Skeletal muscle tissue (tissue), 4 donors: Measurements from ENCODE around the gene IGSF21. TPM values are rescaled to one million over a fixed set of nuclear protein-coding genes. Genes with fewer than 3 reads are reported as not detected.

Experiments
- H3K27ac ChIP-seq: one replicate; pipeline ENCODE4 v1.7.0; 2013; ENCODE audit warnings: mild to moderate bottlenecking, low read depth, low read length, inconsistent platforms
- H3K27me3 ChIP-seq, 3 donors: one replicate each; pipeline ENCODE4 v1.7.0; 2013; ENCODE audit warnings: low read length in 3 of 3; ENCODE audit not compliant: control insufficient read depth in 3 of 3, insufficient read depth in 3 of 3
- H3K36me3 ChIP-seq, 3 donors: one replicate each; pipeline ENCODE4 v1.7.0; 2013; ENCODE audit warnings: low read length in 3 of 3; ENCODE audit not compliant: control insufficient read depth in 3 of 3, insufficient read depth in 3 of 3
- H3K4me1 ChIP-seq, 3 donors: one replicate each; pipeline ENCODE4 v1.7.0; 2013; ENCODE audit warnings: low read length in 3 of 3, mild to moderate bottlenecking in 3 of 3; ENCODE audit not compliant: control insufficient read depth in 3 of 3, insufficient read depth in 3 of 3
- H3K4me3 ChIP-seq, 3 donors: one replicate each; pipeline ENCODE4 v1.7.0; 2013; ENCODE audit warnings: low read length in 3 of 3
- H3K9ac ChIP-seq, 3 donors: one replicate each; pipeline ENCODE4 v1.7.0; 2013; ENCODE audit warnings: low read length in 3 of 3, mild to moderate bottlenecking in 3 of 3, moderate library complexity in 2 of 3, low read depth in 1 of 3
- H3K9me3 ChIP-seq, 3 donors: one replicate each; pipeline ENCODE4 v1.7.0; 2013; ENCODE audit warnings: low read length in 3 of 3; ENCODE audit not compliant: control insufficient read depth in 3 of 3
- total RNA-seq: library from RNA; depleted of rRNA; stranded (reverse); fragments of >200 nt; gene quantifications from one replicate; pipeline ENCODE4 v1.2.3, GENCODE V29; 2014
- donor health status: Osteomylitis.

IGSF21 gene
- total RNA-seq, 1 donor from 2014 or later: not detected

DNA sequence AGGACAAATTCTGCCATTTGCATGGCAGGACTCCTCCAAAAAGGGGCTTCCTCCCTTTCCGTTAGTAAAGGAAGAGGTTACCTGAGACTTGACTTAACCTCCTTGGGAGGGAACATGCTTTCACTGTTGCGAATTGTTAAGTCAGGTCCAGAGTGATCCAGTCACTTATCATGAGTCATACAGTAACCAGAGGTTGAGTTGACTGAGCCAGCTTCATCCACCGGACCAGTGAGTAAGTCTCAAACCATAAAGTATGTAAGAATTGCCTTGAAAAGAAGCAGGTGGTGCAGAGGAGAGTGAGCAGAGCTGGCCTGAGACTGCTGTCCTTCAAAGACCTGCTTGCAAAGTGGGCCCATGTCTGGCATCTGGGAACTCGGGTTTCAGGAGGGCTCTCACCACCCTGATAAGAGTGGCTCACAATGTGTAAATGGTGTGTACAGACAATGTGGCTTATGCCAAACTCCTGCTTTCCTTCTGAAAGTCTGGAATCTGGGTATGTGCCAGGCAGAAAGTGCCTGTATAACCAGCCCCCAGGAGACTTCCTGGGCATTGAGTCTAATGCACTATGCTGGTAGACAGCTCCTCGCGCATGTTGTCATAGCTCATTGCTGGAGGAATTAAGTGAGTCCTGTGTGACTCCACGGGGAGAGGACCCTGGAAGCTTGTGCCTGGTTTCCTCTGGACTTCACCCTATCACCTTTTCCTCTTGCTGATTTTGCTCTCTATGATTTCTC, 288.8 kb downstream of the IGSF21 start:
- Histone ChIP-seq H3K9me3 (no peaks in the 10 kb centered on the region), H3K9ac (no peak overlapping the region), H3K27me3 (peaks cover 17 to 44% (median 32%) of the 10 kb centered on the region in 3 donors), H3K27ac (no peak overlapping the region), H3K4me3 (no peak overlapping the region), H3K4me1 (no peaks in the 10 kb centered on the region), H3K36me3 (no peaks in the 10 kb centered on the region)

DNA sequence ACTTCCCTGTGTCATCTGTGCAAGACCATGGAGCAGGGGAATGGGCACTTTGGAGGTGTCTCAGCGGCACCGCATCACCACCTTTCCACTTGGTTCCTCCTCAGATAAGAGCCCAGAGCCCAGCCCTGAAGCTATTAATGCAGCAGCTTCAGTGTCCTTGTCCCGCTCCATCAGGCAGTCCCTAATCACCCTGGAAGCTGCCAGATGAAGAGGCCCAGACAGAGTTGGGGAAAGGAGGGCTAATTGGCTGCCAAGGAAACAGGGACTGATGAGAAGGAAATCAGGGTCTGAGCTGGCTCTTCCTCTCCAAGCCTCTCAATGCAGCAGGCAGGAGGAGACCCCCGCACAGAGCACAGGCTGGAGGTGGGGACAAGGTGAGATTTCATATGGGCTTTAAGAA, 290.0 kb downstream of the IGSF21 start:
- Histone ChIP-seq H3K27ac (no peak overlapping the region), H3K9me3 (no peaks in the 10 kb centered on the region), H3K9ac (no peak overlapping the region), H3K27me3 (peaks cover 17 to 44% (median 39%) of the 10 kb centered on the region in 3 donors), H3K4me3 (no peak overlapping the region), H3K36me3 (no peaks in the 10 kb centered on the region), H3K4me1 (no peaks in the 10 kb centered on the region)

DNA sequence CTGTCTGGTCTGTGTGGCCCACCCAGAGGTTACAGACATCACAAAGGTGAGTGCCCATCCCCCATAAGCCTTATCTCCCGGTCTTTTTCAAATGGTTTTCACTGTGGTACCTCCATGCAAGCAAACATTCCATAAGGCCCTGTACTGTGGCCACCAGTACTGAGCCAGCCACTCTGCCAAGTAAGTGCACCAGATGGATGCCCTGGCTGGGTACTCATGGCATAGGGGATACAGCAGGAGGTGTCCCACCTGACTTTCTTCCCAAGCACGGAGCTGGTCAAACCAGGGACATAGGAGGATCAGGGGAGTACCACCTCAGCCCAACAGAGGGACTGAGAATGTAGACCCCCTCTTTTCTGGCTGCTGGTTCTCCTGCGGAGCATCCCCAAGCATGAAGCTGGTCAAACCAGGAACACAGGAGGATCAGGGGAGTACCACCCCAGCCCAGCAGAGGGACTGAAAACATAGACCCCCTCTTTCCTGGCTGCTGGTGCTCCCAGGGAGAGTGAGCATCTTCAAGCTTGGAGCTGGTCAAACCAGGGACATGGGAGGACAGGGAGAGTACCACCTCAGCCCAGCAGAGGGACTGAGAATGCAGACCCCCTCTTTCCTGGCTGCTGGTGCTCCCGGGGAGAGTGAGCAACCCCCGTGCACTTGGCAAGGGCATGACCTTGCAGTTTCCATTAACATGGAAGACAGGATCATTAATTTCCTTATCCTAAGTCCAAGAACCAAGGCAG, 291.4 kb downstream of the IGSF21 start:
- Histone ChIP-seq H3K36me3 (no peaks in the 10 kb centered on the region), H3K9me3 (no peaks in the 10 kb centered on the region), H3K27me3 (peaks cover 18 to 40% (median 37%) of the 10 kb centered on the region in 3 donors), H3K27ac (no peak overlapping the region), H3K9ac (no peak overlapping the region), H3K4me3 (no peak overlapping the region), H3K4me1 (no peaks in the 10 kb centered on the region)

DNA sequence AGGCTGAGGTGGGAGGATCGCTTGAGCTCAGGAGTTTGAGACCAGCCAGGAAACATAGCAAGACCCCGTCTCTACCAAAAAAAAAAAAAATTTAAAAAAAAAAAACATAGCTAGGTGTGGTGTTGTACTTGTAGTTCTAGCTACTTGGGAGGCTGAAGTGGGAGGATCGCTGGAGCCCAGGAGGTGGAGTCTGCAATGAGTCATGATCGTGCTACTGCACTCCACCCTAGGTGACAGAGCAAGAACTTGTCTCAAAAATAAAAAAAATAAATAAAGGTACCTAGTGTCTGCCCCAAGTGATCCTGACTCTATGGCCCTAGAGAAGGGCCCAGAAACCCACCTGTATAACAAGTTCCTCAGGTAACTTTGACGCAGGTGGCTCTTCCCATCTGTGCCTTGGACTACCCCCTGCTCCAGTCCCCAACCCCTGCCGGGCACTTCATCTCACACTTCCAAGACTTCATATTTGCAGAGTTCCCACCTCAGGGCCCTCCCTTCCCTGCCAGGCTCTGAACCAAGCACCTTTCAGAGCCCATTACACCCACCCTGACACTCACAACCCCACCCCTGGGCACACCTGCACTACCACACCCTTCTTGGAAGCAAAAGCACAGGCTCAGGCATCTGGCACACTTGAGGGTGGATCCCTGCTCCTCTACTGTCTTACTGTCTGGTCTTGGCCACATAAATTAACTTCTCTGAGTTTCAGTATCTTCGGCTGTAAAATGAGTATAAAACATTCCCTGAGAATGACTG, 292.9 kb downstream of the IGSF21 start:
- Histone ChIP-seq H3K36me3 (no peaks in the 10 kb centered on the region), H3K9ac (no peak overlapping the region), H3K27ac (no peak overlapping the region), H3K4me3 (no peak overlapping the region), H3K9me3 (no peaks in the 10 kb centered on the region), H3K27me3 (peaks cover 21 to 37% (median 31%) of the 10 kb centered on the region in 3 donors), H3K4me1 (no peaks in the 10 kb centered on the region)

DNA sequence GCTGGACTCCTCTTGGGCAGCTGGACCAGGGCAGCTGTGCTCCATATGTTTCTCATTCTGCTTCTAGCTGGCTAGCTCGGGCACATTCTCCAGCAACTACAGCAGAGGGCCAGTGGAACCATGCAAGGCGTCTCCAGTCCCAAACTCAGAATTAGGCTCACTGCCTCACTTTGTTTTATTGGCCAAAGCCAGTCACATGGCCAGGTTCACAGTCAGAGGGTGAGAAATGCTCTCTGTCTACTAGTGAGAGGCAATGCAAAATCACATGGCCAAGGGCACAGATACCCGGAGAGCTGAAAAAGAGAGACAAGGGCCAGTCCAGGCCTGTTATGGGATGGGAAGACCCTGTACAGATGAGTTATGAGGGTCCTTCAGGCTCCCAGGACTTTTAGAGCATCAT, 294.3 kb downstream of the IGSF21 start:
- Histone ChIP-seq H3K9ac (no peak overlapping the region), H3K36me3 (no peaks in the 10 kb centered on the region), H3K4me1 (no peaks in the 10 kb centered on the region), H3K27me3 (peaks cover 24 to 44% (median 39%) of the 10 kb centered on the region in 3 donors), H3K4me3 (no peak overlapping the region), H3K9me3 (no peaks in the 10 kb centered on the region), H3K27ac (no peak overlapping the region)

DNA sequence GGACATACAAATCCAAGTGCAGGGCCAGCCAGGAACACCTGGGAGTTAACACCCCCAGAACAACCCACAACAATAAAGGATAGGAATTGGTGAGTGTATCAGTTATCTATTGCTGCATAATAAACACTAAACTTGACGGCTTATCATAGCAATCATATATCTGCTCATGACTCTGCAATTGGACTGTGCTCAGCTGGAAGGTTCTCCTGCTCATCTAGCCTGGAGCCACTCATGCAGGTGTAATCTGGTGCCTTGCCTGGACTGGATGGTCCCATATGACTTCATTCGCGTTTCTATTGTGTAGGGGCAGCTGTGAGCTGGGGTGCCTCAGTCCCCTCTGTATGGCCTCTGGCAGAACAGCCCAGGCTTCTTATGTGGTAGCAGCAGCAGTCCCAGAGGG, 296.9 kb downstream of the IGSF21 start:
- no peaks in the 10 kb centered on the region for H3K36me3 ChIP-seq
- no peaks in the 10 kb centered on the region for H3K4me1 ChIP-seq
- H3K9ac ChIP-seq: no peak overlapping the region
- H3K27me3 ChIP-seq: peaks cover 16 to 39% (median 37%) of the 10 kb centered on the region in 3 donors
- H3K27ac ChIP-seq: no peak overlapping the region
- no peak overlapping the region for H3K4me3 ChIP-seq
- H3K9me3 ChIP-seq: no peaks in the 10 kb centered on the region

DNA sequence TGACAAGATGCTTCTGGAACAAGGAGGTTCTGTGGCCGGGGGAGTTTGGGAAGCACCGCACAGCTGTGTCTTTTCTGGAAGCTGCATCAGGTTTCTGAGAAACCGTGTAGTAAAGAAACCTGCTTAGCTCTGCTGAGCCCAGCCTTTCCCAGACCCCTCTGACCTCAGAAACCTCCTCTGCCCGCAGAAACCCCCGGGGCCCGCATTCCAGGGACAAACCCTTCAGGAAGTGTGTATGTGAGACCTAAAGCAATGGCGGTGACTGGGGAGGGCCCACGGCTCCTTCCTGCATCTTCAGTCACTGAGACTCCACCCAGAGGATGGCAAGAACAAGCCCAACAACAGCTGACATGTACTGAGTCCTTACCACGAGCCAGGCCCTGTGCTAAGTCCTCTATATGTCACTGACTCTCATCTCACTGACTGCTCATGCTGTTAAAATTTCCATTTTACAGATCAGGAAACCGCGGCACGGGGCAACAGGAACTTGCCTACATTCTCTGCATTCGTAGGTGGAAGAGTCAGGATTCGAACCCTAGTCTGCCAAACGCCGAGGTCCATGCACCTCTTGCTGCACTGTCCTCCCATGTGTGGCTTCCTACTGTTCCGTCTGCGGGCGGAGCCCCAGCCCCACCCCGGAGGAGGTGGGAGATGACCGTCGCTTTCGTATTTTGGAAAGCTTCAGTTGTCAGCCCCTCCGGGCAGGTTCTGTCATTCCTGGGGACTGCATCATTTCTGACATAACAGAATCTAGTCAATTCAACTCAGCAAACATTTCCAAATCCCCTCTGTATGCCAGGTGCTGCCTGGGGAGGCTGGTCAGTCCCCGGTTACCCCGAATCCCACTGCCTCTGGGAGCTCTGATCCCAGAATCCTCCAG, 299.8 kb downstream of the IGSF21 start:
- peaks cover 13 to 44% (median 32%) of the 10 kb centered on the region in 3 donors for H3K27me3 ChIP-seq
- no peak overlapping the region for H3K27ac ChIP-seq
- H3K9me3 ChIP-seq: peaks cover 3 to 4% (median 4%) of the 10 kb centered on the region in 3 donors
- H3K36me3 ChIP-seq: no peaks in the 10 kb centered on the region
- H3K4me3 ChIP-seq: no peak overlapping the region
- H3K4me1 ChIP-seq: no peaks in the 10 kb centered on the region
- no peak overlapping the region for H3K9ac ChIP-seq

DNA sequence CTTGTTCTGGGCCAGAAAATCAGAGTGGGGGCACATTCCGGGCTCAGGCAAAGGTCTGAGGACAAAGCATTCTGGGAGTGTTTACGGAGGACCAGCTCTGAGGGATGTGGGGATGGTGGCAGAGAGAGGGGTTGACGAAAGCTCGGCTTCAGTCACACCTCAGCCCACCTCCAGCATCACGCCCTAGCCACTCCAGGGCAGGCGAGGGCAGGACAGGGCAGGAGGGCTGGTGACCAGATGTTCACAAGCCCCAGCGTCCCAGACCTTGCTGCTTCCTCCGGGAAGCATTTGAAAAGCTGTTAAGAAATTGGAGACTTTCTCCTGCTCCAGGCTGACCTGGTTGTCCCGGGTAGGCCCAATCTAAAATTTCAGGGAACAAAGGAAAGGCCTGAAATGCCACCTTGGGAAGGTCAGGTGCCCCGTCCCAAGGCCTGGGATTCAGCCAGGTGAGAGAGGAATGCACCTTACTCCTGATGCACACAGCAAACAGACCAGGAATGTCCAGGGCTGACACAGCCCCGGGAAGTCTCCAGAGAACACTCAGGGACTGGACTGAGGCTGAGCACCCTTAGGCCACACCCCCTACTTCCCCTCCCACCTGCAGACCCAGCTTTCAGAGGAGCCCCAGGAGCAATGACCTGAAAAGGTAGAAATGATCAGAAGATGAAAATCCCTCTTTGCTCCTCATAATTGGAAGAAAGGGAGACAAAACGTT, 301.2 kb downstream of the IGSF21 start:
- Histone ChIP-seq H3K4me3 (no peak overlapping the region), H3K27me3 (peaks cover 13 to 50% (median 31%) of the 10 kb centered on the region in 3 donors), H3K36me3 (no peaks in the 10 kb centered on the region), H3K4me1 (no peaks in the 10 kb centered on the region), H3K27ac (no peak overlapping the region), H3K9me3 (peaks cover 3 to 8% (median 4%) of the 10 kb centered on the region in 3 donors), H3K9ac (no peak overlapping the region)
